Naive thymus-derived CD4-positive, alpha-beta T cell (primary cell): ENCODE data around the gene SNTA1. TPM values are rescaled to one million over a fixed set of nuclear protein-coding genes. Genes with fewer than 3 reads are reported as not detected.

Source experiments
- ATAC-seq: fragments of 150-1000 bp; cut with Tn5 transposase; 2 replicates; pipeline ENCODE4 v1.10.0; 2021; ENCODE audit warnings: mild to moderate bottlenecking, moderate library complexity
- CTCF ChIA-PET: fragments of 350-600 bp; sonication (Branson Sonifier 250); formaldehyde crosslinking; loops from one replicate; lab custom pipeline; 2021; ENCODE audit warnings: antibody characterized with exemption; lab: Charles Lee
- POLR2A ChIA-PET: fragments of 350-600 bp; sonication (Branson Sonifier 250); formaldehyde crosslinking; loops from one replicate; lab custom pipeline; 2021; ENCODE audit warnings: antibody characterized with exemption, inconsistent platforms; lab: Charles Lee
- DNase-seq, 9 donors: peaks; one replicate each; pipeline versions ENCODE4 v3.0.0 to v3.0.0-alpha.2; 2020 to 2022; ENCODE audit warnings: mixed read lengths in 1 of 9
- H3K27ac ChIP-seq: one replicate; pipeline ENCODE4 v1.7.0; 2013; ENCODE audit warnings: mild to moderate bottlenecking, low read depth, low read length, moderate library complexity
- H3K27me3 ChIP-seq, 2 donors: one replicate each; pipeline ENCODE4 v1.7.0; 2013; ENCODE audit warnings: low read length in 2 of 2, mild to moderate bottlenecking in 2 of 2, moderate library complexity in 2 of 2; ENCODE audit not compliant: control insufficient read depth in 2 of 2, insufficient read depth in 2 of 2
- H3K36me3 ChIP-seq, 3 experiments: 1 replicate in 2 of 3; 2 replicates in 1 of 3; pipeline ENCODE4 v1.7.0; 2013; ENCODE audit warnings: low read length in 3 of 3, mild to moderate bottlenecking in 3 of 3, moderate library complexity in 1 of 3; ENCODE audit not compliant: insufficient read depth in 3 of 3, control insufficient read depth in 2 of 3
- H3K4me1 ChIP-seq, 2 donors: one replicate each; pipeline ENCODE4 v1.7.0; 2013; ENCODE audit warnings: low read length in 2 of 2, mild to moderate bottlenecking in 2 of 2, moderate library complexity in 1 of 2; ENCODE audit not compliant: control insufficient read depth in 2 of 2, insufficient read depth in 2 of 2
- H3K4me3 ChIP-seq: 2 replicates; pipeline ENCODE4 v1.7.0; 2013; ENCODE audit warnings: mild to moderate bottlenecking, low read length
- H3K9me3 ChIP-seq, 3 experiments: 1 replicate in 2 of 3; 2 replicates in 1 of 3; pipeline ENCODE4 v1.7.0; 2013; ENCODE audit warnings: low read length in 3 of 3; ENCODE audit not compliant: control insufficient read depth in 2 of 3
- H3K27ac Mint-ChIP-seq, 9 donors: one replicate each; pipeline ENCODE4 v1.8.0; 2020 to 2022; ENCODE audit warnings: mixed read lengths in 9 of 9, mild to moderate bottlenecking in 8 of 9, moderate library complexity in 5 of 9, inconsistent platforms in 2 of 9
- H3K27me3 Mint-ChIP-seq, 5 donors: one replicate each; pipeline ENCODE4 v1.8.0; 2021 to 2022; ENCODE audit warnings: mixed read lengths in 5 of 5, mild to moderate bottlenecking in 1 of 5
- H3K36me3 Mint-ChIP-seq, 5 donors: one replicate each; pipeline ENCODE4 v1.8.0; 2020 to 2022; ENCODE audit warnings: mixed read lengths in 5 of 5, mild to moderate bottlenecking in 3 of 5, inconsistent platforms in 1 of 5
- H3K4me1 Mint-ChIP-seq, 7 donors: one replicate each; pipeline ENCODE4 v1.8.0; 2020 to 2022; ENCODE audit warnings: mixed read lengths in 7 of 7, mild to moderate bottlenecking in 3 of 7, inconsistent platforms in 1 of 7
- H3K4me3 Mint-ChIP-seq, 10 donors: one replicate each; pipeline ENCODE4 v1.8.0; 2020 to 2022; ENCODE audit warnings: mild to moderate bottlenecking in 10 of 10, mixed read lengths in 10 of 10, moderate library complexity in 6 of 10, inconsistent platforms in 2 of 10
- H3K9me3 Mint-ChIP-seq, 11 donors: one replicate each; pipeline ENCODE4 v1.8.0; 2020 to 2022; ENCODE audit warnings: mixed read lengths in 11 of 11, mild to moderate bottlenecking in 4 of 11, inconsistent platforms in 1 of 11, moderate library complexity in 1 of 11
- intact Hi-C, 2 donors: fragments of 100-400 bp; cut with micrococcal nuclease; formaldehyde crosslinking; loops; one replicate each; pipeline ENCODE4 v1.15.1; 2023
- polyA plus RNA-seq, 2 donors: library from polyadenylated mRNA; unstranded; fragments of 300-500 nt; fragmentation: Illumina TruSeq; gene quantifications; one replicate each; pipeline ENCODE4 v1.2.3, GENCODE V29; 2021
- total RNA-seq, 6 experiments: library from RNA in 5 of 6; stranded (reverse) in 5 of 6; gene quantifications; 1 replicate in 5 of 6; 2 replicates in 1 of 6; pipeline ENCODE4 v1.2.3 and lab custom pipeline; 2021 to 2026

The SNTA1 gene
- total and polyA plus RNA-seq, 7 experiments from 2014 or later, result 2.0 to 7.2 (median 2.9) TPM

DNA sequence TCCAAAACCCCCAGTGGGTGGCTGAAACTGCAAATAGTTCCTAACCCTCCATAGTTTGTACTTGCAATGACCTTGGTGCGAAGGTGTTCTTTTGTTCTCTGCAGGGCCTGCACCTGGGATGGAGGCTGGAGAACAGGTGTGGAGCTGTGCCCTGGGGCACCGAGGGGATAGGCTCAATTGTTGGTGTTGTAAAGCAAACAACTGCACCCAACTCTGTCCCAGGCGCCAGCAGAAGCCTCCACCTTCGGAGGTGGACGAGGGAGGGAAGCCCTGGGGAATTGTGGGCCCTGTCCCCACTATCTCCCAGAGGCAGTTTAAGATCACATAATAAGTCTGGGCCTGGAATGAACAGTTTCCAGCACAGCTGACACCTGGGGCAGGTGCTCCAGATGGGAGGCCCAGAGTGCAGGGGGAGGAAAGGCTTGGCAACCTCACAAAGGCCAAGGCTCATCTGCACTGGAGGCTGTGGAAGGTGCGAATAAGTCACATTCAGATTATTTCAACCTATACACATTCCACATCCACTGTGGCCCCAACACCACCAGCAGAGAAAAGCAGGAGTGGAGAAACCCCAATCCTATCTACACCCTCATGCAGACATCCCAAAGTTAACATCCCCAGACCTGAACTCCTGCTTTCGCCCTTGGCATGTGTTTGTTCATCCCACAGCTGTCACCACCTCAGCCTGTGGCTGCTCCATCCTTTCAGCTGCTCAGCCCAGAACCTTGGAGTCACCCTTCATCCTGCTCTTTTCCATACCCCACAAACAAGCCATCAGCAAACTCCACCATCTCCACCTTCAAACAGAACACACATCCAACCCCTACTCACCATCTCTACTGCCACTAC is 34.0 kb upstream of the SNTA1 start:
- intact Hi-C loops, result no loop called here
- no peak overlapping the region for H3K27ac Mint-ChIP-seq
- Histone ChIP-seq H3K27ac (no peak overlapping the region), H3K4me3 (no peak overlapping the region), H3K27me3 (no peaks in the 10 kb centered on the region), H3K36me3 (no peaks in the 10 kb centered on the region), H3K9me3 (no peaks in the 10 kb centered on the region), H3K4me1 (no peaks in the 10 kb centered on the region)
- ChIA-PET POLR2A (no interaction called here), CTCF (no interaction called here)
- no peak overlapping the region for H3K4me3 Mint-ChIP-seq
- H3K36me3 Mint-ChIP-seq, result no peaks in the 10 kb centered on the region
- DNase-seq, result no peak
- H3K27me3 Mint-ChIP-seq, result peaks cover 0 to 12% (median 0%) of the 10 kb centered on the region in 5 donors
- ATAC-seq, result no peak
- H3K9me3 Mint-ChIP-seq, result peaks cover 0 to 1% (median 0%) of the 10 kb centered on the region in 11 donors
- H3K4me1 Mint-ChIP-seq, result no peaks in the 10 kb centered on the region

GRCh38 chr20:33475381-33476152 is 32.0 kb upstream of the SNTA1 start:
- H3K27ac ChIP-seq, result no peak overlapping the region
- Mint-ChIP-seq H3K9me3 (peaks cover 0 to 1% (median 0%) of the 10 kb centered on the region in 11 donors), H3K4me1 (no peaks in the 10 kb centered on the region), H3K4me3 (no peak overlapping the region), H3K27ac (no peak overlapping the region), H3K27me3 (peaks cover 0 to 12% (median 0%) of the 10 kb centered on the region in 5 donors), H3K36me3 (no peaks in the 10 kb centered on the region)
- no peak overlapping the region for H3K4me3 ChIP-seq
- no peaks in the 10 kb centered on the region for H3K36me3 ChIP-seq
- CTCF ChIA-PET, result no interaction called here
- no peaks in the 10 kb centered on the region for H3K9me3 ChIP-seq
- intact Hi-C loops, result no loop called here
- POLR2A ChIA-PET, result no interaction called here
- no peaks in the 10 kb centered on the region for H3K27me3 ChIP-seq
- H3K4me1 ChIP-seq, result no peaks in the 10 kb centered on the region
- ATAC-seq (no peak), DNase-seq (no peak)

- no peak for ATAC-seq
- H3K4me1 Mint-ChIP-seq, result no peaks in the 10 kb centered on the region
- H3K27me3 Mint-ChIP-seq, result peaks cover 0 to 12% (median 0%) of the 10 kb centered on the region in 5 donors
These were observed 31.4 kb upstream of the SNTA1 start for GRCh38 chr20:33474963-33475362.

DNA sequence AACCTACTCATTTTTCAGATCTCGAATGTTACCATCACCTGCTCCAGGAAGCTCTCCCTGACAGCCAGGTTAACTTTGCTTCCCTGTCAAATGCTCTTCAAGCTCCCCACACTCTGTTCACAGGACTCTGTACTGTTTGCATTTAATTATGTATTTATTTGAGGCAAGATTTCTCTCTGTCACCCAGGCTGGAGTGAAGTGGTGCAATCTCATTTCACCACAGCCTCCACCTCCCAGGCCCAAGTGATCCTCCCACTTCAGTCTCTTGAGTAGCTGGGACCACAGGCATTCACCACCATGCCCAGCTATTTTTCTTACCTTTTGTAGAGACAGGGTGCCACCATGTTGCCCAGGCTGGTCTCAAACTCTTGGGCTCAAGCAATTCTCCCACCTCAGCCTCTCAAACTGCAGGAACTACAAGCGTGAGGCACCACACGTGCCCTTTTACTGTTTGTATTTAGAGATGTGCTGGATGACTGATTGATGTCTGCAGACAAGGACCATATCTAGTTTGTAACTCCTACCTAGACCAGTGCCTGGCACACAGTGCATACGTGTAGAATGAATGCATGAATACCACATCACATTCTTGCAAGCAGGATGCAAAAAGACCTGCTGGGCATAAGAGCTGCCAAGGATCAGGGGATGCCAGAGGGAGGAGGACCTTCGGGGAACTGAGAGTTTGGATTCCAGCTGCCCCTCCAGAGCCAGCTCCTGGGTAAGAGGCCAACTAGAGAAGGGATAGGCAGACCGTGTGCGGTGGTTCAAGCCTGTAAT is 30.7 kb upstream of the SNTA1 start:
- ATAC-seq (no peak), DNase-seq (no peak)
- Histone ChIP-seq H3K27me3 (no peaks in the 10 kb centered on the region), H3K4me1 (no peaks in the 10 kb centered on the region), H3K4me3 (no peak overlapping the region), H3K9me3 (no peaks in the 10 kb centered on the region), H3K36me3 (no peaks in the 10 kb centered on the region), H3K27ac (no peak overlapping the region)
- Mint-ChIP-seq H3K9me3 (peaks cover 0 to 1% (median 0%) of the 10 kb centered on the region in 11 donors), H3K27me3 (peaks cover 0 to 10% (median 0%) of the 10 kb centered on the region in 5 donors), H3K4me1 (no peaks in the 10 kb centered on the region), H3K4me3 (no peak overlapping the region), H3K27ac (no peak overlapping the region), H3K36me3 (no peaks in the 10 kb centered on the region)
- ChIA-PET POLR2A (interaction anchor here (0.7 kb wide), 1 partner anchor 15 kb away, joined by 3 read pairs; the partner anchor contains the start of gene CBFA2T2), CTCF (interaction anchor here (0.7 kb wide), 1 partner anchor 168 kb away, joined by 3 read pairs; no protein-coding TSS in a partner anchor)
- intact Hi-C loops, result no loop called here

More at GRCh38 chr20:33474963-33475362, 31.4 kb upstream of the SNTA1 start:
- Histone ChIP-seq H3K4me1 (no peaks in the 10 kb centered on the region), H3K4me3 (no peak overlapping the region), H3K27me3 (no peaks in the 10 kb centered on the region), H3K27ac (no peak overlapping the region), H3K36me3 (no peaks in the 10 kb centered on the region), H3K9me3 (no peaks in the 10 kb centered on the region)
- H3K36me3 Mint-ChIP-seq, result no peaks in the 10 kb centered on the region
- ChIA-PET CTCF (interaction anchor here (0.7 kb wide), 1 partner anchor 167 kb away, joined by 3 read pairs; no protein-coding TSS in a partner anchor), POLR2A (interaction anchor here (0.7 kb wide), 1 partner anchor 15 kb away, joined by 3 read pairs; the partner anchor contains the start of gene CBFA2T2)
- peaks cover 0 to 1% (median 0%) of the 10 kb centered on the region in 11 donors for H3K9me3 Mint-ChIP-seq
- no peak overlapping the region for H3K4me3 Mint-ChIP-seq
- intact Hi-C loops, result no loop called here
- no peak for DNase-seq
- H3K27ac Mint-ChIP-seq, result no peak overlapping the region

GRCh38 chr20:33472868-33473435 is 29.4 kb upstream of the SNTA1 start:
- H3K27ac Mint-ChIP-seq, result no peak overlapping the region
- Histone ChIP-seq H3K9me3 (no peaks in the 10 kb centered on the region), H3K27ac (no peak overlapping the region), H3K36me3 (no peaks in the 10 kb centered on the region), H3K4me1 (no peaks in the 10 kb centered on the region), H3K27me3 (no peaks in the 10 kb centered on the region), H3K4me3 (no peak overlapping the region)
- no peak for ATAC-seq
- ChIA-PET POLR2A (no interaction called here), CTCF (no interaction called here)
- no peaks in the 10 kb centered on the region for H3K9me3 Mint-ChIP-seq
- intact Hi-C loops, result no loop called here
- no peaks in the 10 kb centered on the region for H3K36me3 Mint-ChIP-seq
- peaks cover 0 to 10% (median 0%) of the 10 kb centered on the region in 5 donors for H3K27me3 Mint-ChIP-seq
- H3K4me1 Mint-ChIP-seq, result no peaks in the 10 kb centered on the region
- DNase-seq, result no peak
- H3K4me3 Mint-ChIP-seq, result no peak overlapping the region

DNA sequence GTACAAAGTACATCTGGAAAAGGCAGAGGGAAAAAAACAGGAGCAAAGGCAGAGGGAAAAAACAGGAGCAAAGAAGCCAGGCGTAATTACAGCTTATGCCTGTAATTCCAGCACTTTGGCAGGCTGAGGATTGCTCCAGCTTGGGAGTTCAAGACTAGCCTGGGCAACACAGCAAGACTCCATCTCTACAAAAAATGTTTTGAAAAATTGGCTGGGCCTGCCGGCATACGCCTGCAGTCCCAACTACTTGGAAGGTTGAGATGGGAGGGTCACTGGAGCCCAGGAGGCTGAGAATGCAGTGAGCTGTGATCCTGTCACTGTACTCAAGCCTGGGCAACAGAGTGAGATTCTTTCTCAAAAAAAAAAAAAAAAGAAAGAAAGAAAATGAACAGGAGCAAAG is 27.3 kb upstream of the SNTA1 start:
- no peaks in the 10 kb centered on the region for H3K4me1 Mint-ChIP-seq
- DNase-seq (no peak), ATAC-seq (no peak)
- intact Hi-C loops, result no loop called here
- H3K9me3 ChIP-seq, result no peaks in the 10 kb centered on the region
- no peaks in the 10 kb centered on the region for H3K27me3 ChIP-seq
- H3K27me3 Mint-ChIP-seq, result peaks cover 0 to 10% (median 0%) of the 10 kb centered on the region in 5 donors
- no peak overlapping the region for H3K27ac ChIP-seq
- H3K27ac Mint-ChIP-seq, result no peak overlapping the region
- no peaks in the 10 kb centered on the region for H3K36me3 ChIP-seq
- CTCF ChIA-PET, result interaction anchor here (1.5 kb wide), 1 partner anchor 13 kb away, joined by 4 read pairs; no protein-coding TSS in a partner anchor
- no peaks in the 10 kb centered on the region for H3K36me3 Mint-ChIP-seq
- no peaks in the 10 kb centered on the region for H3K9me3 Mint-ChIP-seq
- no peak overlapping the region for H3K4me3 ChIP-seq
- POLR2A ChIA-PET, result interaction anchor here (0.6 kb wide), 3 partner anchors 20 to 272 kb away, joined by 3 to 6 read pairs (median 3); no protein-coding TSS in a partner anchor
- H3K4me3 Mint-ChIP-seq, result no peak overlapping the region
- no peaks in the 10 kb centered on the region for H3K4me1 ChIP-seq
